ENCODE measurements around the gene MST1R.

Gene MST1R

DNA sequence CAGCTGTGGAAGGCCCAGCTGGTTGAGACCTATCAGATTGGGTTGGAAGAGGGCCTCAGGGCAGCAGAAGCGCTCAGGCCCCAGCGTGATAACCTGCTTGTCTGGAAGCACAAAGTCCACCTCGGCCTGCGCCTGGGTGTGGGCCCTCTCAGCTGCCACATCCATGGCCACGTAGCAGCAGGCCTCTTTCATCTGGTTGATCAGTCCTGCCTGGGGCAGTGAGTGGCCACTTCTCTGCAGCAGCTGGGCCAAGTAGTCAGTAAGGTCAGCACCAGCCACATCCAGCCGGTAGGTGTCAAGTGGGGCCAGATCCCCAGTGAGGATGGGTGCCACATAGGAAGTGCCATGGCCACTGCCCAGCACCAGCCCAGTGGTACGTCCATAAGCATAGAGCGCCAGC lies 30.1 kb downstream of the MST1R start:
- DNase-seq, result no peak

DNA sequence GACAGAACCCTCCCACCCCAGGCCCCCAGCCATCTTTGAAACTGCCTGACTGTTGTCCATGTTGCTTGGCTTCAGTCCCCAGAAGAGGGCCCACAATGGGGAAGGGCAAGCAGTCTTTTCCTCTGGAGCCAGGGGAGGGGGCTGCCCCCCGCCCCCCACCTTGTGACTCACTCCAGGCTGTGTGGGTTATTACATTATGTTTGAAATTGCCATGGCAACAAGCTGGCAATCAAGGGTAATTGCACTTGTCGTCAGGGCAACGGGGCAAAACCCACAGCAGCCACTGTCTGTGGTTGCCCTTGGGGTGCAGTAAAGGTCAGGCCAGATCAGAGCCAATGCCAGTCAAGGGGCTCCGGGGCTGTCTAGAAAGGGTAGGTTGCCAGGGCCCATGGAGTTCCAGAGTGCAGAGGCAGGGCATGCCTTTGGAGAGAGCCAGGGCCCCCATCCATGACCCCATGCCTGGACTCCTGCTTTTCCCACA lies 30.8 kb downstream of the MST1R start:
- no peak for DNase-seq

DNA sequence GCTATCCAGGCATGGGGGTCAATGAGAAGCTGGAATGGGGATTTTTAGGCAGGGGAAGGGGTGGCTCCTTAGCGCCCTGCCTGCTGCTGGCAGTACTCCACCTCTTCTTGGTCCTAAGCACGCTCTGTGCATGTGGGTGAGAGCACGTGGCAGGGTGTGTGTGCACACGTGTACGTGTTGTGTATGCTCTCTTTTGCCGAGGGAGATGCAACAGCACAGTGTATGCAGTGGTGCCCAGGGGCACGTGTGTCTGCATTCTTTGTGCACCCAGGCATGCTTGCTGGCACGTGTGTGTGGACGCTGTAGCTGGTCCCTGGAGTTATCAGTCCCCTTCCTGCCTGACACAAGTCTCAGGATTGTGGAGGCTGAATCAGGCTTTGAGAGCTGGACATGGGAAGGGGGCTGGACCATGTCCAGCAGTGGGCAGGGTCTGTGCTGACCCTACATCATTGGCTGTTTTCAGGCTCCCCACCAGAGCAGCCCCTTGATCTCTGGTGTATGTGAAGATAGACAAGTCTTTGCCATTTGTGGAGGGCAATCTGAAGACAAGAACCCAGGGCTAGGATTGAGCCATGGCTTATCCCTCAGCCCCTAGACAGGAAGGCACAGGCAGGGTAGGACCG lies 32.0 kb downstream of the MST1R start:
- no peak for DNase-seq

DNA sequence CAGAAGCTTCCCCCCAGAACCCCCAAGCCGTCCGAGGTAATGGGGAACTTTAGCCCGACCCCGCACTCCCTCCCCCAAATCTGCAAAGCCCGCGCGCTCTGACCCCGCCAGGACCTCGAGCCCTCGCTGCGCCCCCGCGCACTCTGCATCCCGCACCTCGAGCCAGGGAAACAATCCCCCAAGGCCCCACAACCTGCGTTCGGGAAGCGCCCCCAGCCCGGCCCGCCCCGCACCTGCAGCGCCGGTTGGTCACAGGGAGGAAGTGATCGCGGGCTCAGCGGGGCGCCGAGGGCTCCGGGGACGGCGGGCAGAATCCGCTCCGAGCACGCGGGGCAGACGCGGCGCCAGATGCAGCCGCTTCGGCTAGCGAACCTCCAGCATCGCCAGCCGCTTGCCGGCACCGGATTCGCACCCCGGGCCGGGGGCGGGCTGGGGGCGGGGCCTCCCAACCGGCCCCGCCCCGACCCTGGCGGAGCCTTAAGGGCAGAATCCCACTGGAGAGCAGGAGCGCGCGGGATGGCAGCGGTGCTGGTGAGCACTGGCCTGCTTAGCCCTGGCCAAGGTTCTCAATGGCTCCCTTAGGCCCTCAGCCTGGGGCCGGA lies 34.0 kb downstream of the MST1R start, which contains the start of gene CAMKV:
TSS of gene CAMKV (minus strand) at position 382 of the 602 bp plus-strand sequence. CDS start 7,518 bp downstream, outside the sequence.
- no peak for DNase-seq

DNA sequence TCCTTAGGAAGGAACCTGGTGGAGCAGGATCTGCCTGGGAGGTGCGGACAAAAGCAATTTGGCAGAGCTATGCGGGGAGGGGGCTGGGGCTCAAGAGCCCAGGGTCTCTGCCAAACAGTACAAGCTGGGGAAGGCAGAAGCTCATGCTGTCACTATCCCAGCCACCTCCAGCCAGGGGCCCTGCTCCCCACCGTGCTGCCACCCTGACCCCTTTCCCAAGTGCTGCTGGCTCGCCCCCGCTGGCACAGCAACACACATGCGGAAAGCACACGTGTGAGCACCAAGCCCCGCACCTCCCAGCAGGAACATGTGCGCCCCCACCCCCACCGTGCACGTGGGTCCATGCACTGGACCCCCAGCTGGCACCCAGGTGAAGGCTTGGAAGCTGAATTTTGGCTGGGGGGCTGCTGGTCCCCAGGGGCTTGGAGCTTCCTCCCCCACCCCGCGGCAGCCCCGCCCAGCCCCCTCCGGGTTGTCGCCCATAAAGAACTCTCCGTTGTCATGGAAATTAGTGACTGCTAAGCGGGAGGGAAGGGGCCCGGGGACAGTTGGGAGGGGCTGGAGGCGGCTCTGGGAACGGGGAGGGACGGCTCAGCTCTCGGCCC lies 34.7 kb downstream of the MST1R start:
- no peak for DNase-seq

DNA sequence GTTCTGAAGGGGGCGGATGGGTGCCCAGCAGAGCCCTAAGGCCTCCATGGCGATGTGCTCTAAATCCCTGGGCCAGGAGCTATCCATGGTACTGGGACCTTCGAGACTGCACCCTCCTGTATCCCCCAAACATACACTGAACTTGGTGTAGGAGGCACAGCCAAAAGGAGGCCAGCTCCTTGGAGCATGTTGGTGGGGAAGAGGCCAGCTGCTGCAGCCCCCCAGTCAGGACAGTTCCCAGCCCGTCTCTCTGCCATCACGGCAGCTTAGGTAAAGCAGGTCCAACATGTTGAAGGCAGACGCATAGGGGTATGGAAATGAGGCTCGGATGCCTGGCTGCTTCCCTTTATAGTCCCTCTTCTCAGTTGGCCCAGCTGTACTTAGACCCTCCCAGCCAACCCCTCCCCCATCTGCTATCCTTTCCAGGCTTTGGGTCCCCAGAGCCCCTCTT lies 35.8 kb downstream of the MST1R start:
- DNase-seq, result peak; percentile 31

DNA sequence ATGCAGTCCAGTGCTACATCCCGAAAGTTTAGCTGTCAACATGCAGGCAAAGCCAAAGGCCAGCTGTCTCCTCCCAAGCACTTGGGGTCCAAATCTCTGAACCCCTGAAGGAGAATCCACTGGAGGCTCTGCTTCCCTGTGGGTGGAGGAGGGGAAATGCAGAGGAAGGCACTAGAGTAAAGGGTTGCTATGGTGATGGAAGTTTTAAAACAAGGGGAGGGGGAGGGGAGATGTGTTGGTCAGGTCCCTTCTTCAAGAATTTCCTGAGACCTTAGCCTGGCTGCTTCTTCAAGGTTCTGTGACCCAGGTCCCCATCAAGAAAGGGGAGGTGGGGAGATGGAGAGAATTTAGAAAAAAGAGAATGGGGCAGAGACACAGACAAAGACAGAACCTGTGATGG lies 36.3 kb downstream of the MST1R start:
- DNase-seq, result no peak

DNA sequence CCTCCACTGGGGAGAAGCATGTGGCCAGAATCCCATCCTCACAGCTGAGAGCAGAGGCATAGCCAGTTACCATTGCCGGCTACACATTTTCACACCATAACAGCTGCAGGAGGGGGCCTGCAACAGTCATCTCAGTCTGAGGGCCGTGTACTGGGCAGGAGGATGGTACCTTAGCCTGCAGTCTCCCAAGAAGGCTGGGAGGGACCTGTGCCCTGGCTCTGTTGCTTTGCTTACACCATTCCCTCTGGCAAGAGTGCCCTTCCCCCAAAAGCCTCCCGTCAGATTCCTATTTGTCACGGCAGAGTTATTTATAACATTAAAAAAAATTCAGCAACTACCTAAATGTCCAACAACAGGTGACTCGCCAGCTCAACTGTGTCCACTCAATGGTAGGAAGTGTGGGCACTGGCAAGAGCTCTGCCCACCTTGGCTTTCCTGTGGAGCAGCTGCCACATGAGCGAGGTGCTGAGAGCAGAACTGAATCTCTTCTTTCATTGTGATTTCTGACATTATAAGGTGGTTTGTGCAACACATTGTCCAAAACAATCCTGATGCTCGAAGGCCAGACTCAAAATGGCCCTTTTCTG lies 38.4 kb downstream of the MST1R start:
- DNase-seq, result no peak

DNA sequence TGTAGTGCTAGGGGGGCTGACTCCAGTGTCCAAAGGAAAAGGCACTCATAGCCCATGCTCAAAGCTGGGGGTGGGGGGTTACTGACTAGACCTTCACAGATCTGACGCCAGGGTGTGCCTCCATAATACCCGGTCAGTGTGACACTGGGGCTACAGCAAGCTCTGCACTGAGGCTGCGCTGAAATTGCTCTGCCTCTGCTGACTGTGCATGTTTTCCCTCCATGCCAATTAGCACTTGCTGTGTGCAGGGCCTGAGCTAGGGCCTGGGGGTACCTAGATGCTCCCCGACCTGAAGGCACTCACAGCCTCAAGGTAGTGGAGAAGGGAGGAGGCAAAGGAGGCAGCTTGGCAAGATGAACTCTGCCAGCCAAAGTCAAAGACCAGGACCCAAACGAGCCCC lies 39.2 kb downstream of the MST1R start:
- DNase-seq, result no peak

DNA sequence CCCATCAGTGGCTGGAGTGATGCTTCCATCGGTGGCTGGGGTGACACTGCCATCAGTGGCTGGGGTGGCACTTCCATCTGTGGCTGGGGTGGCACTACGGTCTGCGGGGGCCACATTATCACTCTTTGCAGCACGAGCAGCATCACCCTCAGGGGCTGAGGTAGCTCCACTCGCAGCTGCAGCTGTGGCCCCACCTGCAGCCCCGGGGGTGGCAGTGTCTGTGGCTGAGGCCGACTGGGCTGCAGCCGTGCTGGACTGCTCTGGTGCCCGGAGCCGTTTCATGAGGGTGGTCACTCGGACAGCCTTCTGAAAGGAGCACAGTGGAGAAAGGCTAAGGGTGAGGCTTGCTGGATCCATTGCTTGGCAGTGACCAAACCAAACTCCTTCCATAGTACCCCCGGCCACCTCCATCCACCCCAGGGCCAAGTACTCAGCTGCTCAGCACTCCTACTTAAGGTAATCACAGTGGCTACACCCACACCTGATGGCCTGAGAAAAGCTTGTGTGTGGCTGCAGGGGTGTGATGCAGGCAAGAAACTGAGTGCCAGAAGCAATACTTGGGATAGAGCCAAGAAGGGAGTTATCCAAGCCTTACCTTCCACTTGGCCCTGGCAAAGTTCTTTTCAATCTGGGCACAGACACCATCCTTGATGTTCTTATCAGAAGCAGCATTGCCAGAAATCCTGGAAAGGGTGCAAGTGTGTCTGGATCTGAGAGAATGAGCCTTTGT lies 43.9 kb downstream of the MST1R start:
- DNase-seq, result no peak

DNA sequence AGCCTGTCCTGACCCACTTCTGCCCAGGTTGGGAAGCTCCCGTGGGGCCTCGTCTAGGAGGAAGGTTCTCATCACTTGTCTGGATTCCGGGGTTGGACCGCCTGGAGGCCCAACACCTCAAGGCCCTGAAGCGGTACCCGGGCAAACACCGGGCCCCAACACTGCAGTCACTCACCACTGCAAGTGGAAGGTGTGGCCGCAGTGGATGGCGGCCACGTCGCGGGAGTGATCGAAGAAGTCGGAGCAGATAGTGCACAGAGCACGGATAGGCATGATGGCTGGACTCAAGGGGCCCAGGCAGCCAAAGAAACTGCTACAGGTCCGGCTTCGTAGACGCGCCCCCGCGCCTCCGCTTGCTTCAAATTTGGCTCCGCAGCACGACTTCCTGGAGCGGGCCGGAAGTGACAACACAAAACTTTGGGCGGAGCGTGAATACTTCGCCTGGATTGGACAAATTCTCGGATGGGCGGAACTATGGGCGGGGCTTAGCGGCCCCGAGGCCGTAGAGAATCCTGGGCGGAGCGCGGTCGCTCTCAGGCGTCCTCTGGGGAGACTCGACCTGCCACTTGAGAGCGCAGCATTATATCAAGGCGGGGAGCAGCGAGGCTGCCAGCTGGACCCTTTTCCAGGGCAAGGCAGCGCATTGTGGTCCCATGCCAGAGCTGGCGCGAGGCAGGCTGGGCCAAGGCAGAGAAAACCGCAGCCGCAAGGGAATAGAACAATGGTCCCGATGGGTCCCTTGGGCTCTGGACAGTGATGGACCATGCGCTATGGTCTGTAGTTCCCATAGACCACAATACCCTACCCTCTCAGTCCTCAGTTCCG lies 47.3 kb downstream of the MST1R start, which contains the start of gene TRAIP:
TSS of gene TRAIP (minus strand) at position 384 of the 825 bp plus-strand sequence. CDS start at position 273, 111 bp downstream.
- DNase-seq, result peak; percentile 92

DNA sequence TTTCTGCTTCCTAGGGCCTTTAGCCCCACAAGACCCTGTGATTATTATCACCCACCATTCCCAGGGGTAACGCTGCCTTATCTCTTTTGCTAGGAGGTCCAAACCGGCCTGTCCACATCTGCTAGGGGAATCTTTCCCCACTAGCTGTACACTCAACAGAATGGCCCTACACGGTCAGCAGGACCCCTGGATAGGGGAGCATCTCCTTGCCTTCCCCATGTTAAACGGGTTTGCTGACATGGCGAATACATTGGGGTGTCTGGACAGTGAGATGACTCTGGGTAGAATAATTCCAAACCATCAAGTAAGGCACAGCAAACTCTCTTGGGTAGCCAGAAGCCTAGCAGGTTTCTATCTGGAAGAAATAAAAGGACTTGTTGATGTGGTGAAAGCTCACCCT lies 48.0 kb downstream of the MST1R start:
- no peak for DNase-seq

DNA sequence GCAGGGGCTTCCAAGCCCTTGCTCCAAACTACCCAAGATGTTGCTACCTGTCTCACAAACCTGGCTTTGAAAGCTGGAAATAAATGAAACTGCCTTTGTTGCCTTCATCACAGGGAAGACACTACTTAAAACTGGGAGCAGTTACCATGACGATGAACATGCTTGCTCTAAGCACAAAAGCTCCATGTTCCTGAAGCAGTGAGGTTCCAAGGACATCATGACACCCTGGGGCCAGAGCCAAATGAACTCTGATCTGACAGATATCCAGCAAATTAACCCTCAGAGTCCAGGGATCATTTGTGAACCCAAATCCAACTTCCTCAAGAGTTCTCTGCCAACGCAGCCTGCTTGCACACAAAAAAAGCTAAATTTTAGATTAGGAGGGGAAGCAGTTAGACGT lies 58.0 kb downstream of the MST1R start:
- no peak for DNase-seq

DNA sequence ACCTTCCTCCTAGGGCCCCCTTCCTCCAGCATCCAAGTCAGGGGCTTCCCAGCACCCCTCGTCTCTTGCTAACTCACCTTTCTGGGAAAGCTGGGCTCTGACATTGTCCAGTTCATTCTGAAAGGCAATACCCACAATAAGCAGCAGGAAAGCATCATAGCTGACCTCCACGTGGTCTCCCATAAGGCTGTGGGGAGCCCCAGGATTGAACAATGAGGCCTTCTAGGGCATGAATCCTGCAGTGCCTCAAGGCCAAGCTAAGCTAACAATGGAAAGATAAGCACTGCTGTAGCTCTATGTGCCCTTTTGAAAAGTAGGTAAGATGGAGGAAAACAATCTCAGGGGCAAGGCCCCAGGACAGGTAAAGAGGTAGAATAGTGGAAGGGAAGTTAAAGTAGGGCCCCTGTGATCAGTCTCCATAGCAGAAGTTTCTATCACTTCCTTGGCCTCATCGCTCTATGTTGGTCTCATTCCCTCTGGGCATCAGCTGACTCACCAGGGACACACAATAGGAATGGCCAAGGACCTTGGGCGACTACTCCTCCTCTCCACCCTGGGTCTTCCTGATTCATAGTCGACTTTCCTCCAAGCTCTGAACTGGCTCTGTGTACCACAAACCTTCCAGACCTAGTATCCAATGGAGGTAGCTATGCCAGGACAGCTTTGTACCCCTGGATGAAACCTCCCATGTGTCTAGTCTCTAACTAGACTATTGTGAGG lies 59.0 kb downstream of the MST1R start:
- no peak for DNase-seq

DNA sequence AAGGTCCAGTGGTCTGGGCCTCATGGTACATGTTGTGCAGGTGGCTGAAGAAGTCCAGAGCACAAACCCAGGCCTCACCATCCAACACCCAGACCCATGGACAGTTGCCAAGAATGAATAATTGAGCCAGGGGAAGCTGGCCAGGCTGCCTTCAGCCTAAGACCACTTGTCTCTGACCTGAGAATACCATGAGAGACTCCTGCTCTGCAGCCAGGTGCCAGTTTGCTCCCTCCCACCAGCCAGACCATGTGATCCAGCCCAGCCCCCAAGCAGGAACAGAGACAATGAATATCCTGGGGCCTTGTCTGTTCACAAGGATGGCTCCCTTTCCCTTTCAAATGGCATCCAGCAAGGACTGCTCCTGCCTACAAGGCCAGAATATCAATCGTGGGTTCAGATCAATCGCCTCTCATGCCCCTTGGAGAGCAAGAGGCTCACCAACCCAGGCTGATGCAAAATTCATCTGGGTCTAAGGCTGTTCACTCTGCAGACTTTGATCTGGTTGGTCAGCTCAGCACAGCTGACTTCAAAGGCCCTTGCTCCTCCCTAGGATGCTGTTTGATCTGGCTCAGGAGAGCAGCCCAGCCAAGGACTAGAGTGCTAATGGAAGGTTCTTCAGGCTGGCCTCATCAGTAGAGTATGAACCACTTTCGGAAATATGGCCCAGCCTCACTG lies 60.7 kb downstream of the MST1R start:
- DNase-seq, result no peak

DNA sequence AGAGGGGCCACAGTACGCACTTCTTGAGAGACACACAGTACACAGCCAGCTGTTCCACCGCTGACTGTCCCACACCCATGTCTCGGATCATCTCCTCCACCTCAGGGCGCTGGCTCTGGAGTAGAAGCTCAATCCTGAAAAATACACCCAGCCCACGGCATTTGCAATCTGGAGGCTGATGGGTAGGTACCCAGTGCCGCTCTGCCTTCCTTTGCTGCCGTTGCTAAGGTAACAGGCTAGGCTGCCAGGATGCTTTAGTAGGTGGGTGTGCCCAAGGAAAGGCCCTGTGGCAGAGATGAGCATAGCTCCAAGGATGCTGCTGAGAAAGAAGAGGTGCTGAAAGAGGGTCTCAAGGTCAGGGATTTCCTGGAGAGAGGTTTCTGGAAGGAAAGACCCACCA lies 61.9 kb downstream of the MST1R start:
- DNase-seq, result no peak

DNA sequence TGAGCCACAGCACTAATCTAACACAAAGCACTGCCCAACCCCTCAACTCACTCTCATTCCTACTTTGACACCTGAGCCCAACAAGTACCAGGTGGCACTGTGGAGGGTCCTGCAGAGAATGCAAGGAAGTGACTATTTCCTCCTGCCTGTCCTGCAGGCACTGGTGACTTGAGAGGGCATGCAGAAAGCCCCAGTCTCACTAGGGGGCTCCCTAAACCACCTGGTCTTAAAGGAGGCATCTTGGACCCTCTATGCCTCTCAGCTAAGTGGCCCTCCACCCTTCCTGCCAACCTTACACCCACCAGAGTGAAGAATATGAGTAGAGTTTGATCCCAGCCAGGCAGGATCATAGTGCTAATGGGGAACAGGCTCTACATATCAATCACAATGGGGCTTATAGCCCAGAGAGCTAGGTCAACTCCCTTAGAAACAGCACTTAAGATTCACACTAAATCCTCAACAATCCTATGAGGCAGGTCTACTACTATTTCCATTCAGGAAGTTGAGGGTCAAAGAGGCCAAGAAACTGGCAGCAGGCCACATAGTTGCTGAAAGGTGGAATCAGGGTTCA lies 62.5 kb downstream of the MST1R start:
- peak; percentile 10 for DNase-seq

DNA sequence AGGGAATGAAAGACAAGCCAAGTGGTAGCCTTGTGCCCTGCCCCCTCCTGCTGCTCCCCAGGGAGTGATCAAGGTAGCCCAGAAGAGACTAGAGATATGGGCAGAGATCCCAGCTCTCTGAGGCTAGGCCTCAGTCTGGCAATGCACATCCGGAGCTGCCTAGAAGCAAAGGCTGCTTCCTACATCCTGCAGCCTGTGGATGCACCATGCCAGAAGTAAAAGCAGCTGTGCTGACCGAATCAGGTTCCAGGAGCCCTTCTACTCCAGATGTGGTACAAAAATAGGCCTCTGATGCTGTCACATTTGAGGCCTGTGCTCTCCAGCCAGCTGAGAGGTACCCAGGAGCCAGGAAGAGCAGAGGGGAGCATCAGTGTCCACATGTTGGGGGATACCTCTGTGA lies 63.3 kb downstream of the MST1R start:
- DNase-seq, result peak; percentile 13

DNA sequence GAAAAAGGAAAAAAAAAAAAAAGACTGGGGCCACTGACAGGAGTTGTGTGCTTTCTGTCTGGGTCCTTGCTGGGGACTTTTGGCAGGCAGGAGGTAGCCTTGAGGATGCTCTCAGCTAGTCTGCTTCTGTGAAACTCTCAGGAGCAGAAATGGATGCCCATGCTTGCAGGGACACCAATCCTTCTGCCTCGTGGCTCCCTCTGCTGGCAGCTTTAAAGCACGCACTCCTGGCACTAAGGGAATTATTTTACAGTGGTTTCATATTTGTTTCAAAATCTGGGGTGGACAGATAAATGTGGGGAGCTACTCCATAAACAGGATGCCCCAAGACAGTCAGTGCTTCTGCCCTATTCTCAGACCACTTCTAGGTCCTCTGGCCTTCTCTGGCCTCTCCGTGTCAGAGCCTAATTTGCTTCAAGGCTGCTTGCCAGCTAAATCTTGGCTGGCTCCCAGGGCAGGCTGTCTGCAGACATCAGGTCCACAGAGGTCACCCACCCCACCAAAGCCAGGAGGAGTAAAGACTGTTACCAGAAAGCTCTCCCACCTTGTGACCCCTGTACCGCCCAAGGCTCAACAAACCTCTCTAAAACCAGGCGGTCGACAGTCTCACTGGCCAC lies 64.4 kb downstream of the MST1R start:
- peak; percentile 73 for DNase-seq

Measured in fibroblast of skin of right quadriceps (primary cell).